CD4-positive, alpha-beta T cell treated with Interleukin-21 for 1 hour (primary cell): Measurements from ENCODE around the gene LSS.
"Not testable (repeated sequence)": the region's sequence is repeated elsewhere in the genome, so short reads cannot be mapped to it uniquely, and the experiment has no call there.

Experiments
- DNase-seq: peaks from one replicate; pipeline ENCODE4 v3.0.0-alpha.2; 2020

The LSS gene

DNA sequence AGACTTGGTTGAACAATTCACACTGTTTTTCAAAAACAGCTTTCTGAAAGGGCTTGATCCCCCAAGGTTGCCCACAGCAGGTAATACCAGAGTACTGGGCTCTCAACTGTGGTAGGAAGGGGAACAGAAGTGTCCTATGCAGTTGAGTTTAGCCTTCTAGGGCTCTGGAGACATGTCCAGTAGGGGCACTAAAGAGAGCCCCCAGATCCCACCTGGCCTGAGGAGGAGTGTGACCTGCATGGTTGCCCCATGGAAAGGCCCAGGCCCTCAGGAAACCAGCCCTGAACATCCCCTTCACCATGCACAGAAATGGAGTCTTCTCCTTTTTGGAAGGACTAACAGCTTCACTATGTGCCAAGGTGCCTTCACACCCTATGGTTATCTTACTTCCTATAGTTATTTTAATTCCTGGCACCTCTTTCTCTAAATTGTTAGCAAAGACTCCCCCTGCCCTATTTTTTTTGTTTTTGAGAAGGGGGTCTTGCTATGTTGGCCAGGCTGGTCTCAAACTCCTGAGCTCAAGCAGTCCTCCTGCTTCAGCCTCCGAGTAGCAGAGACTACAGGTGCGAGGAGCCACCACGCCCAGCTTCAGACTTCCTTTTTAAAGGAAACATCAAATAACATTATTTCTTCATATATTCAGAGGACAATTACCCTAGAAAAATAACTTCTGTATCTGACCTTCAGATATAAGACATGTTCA is 16.8 kb upstream of the LSS start:
- DNase-seq: no peak

DNA sequence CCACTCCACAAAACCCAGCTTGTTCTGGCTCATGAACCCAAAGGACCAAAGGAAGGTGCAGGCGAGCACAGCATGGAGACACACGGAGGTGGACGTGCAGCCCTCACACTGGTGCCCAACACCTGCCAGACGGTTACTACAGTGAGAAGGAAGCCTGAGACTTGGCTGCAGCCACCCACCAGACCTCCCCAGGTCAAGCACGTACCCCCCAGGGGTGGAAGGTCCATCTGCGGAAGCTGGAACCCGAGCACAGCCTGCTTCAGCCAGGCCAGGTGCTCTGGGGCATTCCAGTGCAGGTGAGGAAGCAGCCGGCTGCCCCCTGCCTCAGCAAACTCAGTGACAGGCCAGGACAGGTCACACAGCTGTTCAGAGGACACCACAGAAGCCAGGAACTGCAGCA is 16.0 kb upstream of the LSS start:
- DNase-seq: no peak

DNA sequence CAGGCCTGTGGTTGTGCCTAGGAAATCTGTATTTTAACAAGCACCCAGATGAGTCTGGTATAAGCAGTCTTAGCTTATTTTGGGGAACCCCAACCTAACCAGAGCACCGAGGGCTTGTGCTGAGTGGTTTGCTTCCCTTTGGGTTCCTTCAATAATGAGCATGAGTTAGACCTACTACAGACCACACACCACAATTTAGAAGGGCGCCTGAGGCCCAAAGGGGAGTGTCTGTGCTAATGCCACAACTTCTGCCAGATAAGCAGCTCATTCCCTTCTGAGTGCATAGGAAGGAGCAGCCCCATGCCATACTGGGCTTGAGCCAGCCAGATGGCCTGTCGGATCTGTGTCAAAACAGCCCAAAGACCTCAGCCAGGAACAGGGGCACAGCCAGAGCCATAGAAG is 15.4 kb upstream of the LSS start:
- DNase-seq: no peak

- no peak for DNase-seq
Measured at GRCh38 chr21:46243325-46243724, 14.8 kb upstream of the LSS start.

DNA sequence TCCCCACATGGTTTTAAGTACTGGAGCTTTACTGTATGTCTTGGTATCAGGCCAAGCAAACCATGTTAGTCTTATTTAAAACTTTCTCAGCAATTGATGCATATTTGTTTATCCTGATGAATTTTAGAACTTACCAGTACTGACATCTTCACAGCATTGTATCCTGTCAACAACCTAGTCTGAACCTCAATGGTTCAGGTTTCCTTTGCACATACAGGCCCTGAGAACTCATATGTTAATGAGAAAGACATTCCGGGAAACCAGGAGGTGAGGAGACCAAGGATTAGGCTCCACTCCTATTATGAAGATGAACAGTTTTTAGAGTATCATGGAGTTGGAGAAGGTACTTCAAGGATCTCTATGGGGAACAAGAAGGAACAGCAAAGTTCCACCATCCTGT is 13.0 kb upstream of the LSS start:
- not testable (repeated sequence) for DNase-seq

GRCh38 chr21:46239817-46240325 is 11.3 kb upstream of the LSS start:
- no peak for DNase-seq

GRCh38 chr21:46237474-46237873 is 8.9 kb upstream of the LSS start:
- DNase-seq: no peak

GRCh38 chr21:46234436-46234950 is 5.9 kb upstream of the LSS start:
- DNase-seq: no peak

DNA sequence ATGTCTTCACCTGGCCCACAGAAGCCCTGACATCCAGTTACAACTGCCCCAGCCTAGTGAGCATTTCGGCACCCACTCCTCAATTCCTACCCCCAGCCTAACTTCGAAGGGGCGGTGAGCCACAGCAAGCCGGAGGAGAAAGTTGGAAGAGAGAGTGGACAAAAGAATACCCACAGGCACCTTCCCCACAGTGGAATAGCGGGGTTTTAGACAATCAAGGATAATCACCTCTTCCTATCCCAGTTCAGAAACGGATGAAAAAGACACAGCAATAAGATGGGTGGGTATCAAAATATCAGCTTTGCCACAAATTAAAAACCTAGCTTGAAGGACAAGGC is 1.3 kb upstream of the LSS start:
- no peak for DNase-seq

DNA sequence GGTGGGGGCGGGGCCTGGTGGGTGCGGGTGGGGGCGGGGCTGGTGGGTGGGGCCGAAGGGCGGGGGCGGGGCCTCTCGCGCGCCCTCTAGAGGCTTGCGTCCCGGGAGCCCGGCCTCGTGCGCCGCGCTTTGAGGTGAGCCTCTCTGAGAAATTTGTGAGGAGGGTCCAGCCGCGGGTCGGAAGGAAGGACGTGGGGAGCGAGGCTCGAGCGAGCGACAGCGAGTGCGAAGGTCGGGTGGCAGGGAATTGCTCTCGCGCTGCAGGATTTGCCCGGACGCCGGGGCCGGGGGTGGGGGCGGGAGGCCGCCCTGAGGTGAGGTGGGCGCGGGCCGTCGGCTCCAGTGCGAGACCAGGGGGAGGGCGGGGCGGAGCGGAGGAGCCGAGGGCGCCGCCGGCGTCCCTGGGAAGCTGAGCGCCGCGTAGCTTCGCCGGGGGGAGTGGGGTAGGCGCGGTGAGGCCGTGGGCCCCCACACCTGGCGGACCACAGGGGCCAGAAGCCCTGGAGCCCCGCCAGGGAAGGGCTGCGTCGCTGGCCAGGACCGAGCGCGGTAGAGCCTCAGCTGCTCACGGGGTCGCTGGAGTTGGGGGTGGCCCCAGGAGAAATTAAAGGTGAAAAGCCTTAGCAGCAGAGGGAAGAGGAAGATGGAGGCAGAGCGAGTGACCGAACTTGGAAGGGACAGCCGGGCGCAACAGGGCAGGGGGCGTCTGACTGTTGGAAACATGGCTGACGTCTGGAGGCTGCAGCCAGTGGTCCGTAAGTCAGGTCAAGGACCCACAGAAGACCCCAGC is 754 bp upstream of the LSS start:
- no peak for DNase-seq

DNA sequence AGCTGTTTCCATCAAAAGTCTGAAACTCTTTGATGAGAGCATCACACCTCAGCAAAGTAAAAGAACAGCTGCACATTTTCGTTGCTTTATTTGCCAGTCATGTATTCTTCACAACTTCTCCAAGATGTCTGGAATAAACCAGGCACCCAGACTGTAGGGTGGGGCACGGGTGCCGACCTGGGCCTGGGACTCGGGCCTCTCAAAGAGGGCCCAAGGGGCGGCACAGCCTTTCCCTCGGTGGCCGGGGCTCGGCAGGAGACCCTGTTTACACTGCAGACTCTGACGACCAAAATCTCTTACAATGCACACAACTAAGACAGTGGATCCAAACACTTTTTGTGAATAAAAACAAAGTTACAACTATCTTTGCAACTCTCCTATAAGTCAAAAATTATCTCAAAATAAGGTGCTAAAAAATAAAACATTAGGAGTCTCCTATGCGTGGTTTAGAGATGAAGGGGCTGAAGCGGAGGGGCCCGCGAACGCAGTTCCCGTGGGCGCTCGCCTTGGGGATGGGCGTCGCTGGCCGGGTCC is 696 bp downstream of the LSS start:
- no peak for DNase-seq

- DNase-seq: no peak
Measured at GRCh38 chr21:46226920-46227599, 1.5 kb downstream of the LSS start.

DNA sequence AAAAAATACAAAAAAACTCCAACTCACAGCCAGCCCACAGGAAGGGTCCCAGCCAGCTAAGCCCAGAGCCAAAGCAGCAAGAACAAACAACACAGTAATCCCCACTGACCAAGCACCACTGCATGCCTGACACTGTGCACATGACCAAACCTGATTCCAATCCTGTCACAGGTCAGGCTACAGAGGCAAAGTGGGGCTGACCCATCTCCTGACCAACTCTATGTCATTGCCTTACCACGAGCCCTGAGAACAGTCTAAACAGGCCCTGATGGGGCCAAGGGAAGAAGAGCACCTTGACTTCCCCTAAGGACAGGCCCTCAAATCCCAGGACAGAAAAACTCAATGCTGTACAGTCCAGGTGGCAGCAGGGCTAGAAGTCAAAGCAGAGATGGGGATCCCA is 2.4 kb downstream of the LSS start:
- DNase-seq: no peak

- DNase-seq: not testable (repeated sequence)
Measured at GRCh38 chr21:46223661-46224060, 4.9 kb downstream of the LSS start.

DNA sequence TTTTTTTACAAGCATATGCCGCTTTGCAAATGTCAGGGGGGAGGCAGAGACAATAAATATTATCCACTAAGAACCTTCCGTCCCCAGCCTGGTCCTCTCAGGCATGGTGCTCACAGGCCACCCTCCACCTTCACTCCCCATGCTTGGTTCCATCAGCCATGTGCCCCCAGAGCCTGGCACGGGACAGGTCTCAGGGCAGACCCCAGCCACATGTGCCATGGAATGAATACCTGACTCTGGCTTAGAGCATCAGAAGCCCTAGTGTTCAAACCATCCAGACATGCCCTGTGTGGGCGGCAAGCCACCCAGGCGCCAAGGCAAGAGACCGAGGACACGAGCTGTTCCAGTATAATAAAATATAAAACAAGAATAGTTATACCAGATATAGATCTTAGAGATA is 5.4 kb downstream of the LSS start:
- no peak for DNase-seq

GRCh38 chr21:46222436-46223116 is 6.0 kb downstream of the LSS start:
- no peak for DNase-seq

DNA sequence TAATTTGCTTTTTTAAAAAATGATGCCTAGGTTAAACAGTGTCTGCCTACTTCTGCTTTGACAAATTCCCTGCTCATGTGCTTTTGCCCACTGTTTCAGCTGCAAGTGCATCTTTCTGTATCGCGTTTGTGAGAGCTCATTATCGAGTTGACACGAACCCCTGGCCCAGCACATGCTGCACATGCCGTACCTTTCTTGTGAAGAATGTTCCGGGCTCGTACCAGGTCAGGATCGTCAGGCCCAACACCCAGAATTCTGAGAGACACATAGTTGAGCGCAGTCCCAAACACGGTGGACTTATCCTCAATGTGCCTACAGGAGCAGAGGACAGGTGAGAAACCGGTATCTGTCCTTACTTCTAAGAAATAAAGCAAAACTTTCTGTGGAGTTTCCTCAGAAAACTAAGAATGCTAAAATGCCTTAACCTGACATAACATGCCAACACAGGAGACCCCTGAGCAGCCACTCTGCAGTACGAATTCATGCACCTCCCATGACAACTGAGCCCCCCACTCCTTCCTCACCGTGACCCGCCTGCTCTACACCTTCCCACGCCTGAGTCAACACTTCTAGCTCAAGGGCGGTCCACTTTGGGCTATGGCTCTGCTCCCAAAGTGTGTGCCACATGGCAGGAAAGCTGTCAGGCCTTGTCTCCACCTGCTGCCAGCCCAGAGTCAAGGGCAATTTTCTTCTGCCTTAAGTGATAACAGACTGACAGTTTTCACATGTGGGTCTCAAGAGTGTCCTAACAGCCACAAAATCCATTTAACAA is 6.7 kb downstream of the LSS start:
- DNase-seq: no peak

- DNase-seq: no peak
Measured at GRCh38 chr21:46220847-46221246, 7.7 kb downstream of the LSS start.

- no peak for DNase-seq
Measured at GRCh38 chr21:46220275-46220810, 8.2 kb downstream of the LSS start.

DNA sequence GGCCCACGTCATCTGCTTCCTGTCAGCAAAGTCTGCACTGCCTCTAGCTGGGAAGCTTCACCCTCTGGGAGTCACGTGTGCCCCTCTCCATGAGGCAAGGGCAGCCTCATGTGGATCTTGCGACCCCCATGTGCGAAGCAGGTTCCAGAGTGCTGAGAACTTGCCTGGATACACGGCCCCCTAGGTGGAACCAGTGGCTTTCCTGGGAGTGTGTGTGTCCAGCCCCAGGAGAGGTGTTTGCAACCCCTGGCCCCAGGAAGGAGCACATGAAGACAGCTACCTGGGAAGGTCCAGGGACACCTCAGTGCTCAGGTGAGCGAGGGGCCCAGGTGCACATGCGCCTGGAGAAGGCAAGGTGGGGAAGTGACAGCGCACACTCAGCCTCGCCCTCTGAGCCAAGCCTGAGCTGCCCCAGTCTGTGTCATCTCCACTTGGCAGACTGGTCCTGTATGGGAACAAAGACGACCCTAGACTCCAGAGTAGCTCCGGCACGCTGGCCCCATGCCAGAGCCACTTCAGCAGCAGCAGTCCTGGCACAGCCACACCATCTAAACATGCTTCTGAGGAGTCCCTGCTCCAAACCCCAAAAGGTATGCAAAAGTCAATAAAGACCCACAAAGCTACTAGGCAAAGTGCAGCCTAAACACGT is 8.9 kb downstream of the LSS start:
- DNase-seq: no peak

DNA sequence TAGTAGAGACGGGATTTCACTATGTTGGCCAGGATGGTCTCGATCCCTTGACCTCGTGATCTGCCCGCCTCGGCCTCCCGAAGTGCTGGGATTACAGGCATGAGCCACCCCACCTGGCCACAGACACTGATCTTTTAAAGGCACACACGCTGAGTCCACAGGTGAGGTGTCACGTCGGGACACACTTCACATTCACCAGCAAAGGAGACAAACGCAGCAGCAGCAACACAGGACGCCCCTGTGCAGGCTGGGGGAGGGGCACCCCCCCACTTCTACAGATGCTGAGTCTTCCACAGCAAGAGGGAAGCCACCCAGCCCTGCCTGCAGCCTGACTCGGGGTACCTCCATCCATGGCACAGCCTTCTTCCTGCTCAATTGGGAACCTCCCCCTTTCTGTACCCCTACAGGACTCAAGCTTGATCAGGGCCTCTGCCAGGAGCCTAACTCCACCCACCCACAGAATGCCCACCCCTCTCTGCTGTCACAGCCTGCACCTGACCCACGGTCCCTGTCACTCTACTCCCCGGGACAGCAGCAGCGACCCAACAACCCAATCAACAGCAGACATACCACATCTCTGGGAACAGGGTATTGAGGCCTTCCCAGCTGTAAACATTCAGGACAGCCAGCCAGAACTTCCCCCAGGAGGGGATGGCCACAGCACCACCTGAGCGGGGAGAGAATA is 9.5 kb downstream of the LSS start:
- no peak for DNase-seq
